GM06990 (cell line): ENCODE data around the gene CEP170B.

Experiments
- DNase-seq: peaks from one replicate; pipeline ENCODE4 v3.0.0-alpha.2; 2011; ENCODE audit not compliant: insufficient read length; ENCODE audit errors: extremely low read depth
- H3K27me3 ChIP-seq: replicated peaks from 2 replicates; pipeline ENCODE4 v1.6.0; 2011; ENCODE audit warnings: low read length; ENCODE audit not compliant: control insufficient read depth, insufficient read depth
- H3K36me3 ChIP-seq: 2 replicates; pipeline ENCODE4 v1.5.1; 2011; ENCODE audit warnings: low read length; ENCODE audit not compliant: control insufficient read depth, insufficient read depth
- H3K4me3 ChIP-seq: replicated peaks from 2 replicates; pipeline ENCODE4 v1.5.1; 2011; ENCODE audit warnings: low read depth, mild to moderate bottlenecking, control low read depth, low read length
- CTCF ChIP-seq: IDR thresholded peaks from 2 replicates; pipeline ENCODE4 v1.5.1; 2011; ENCODE audit warnings: low read length, control low read depth, mild to moderate bottlenecking, inconsistent platforms; ENCODE audit not compliant: insufficient read depth, poor library complexity, severe bottlenecking

The CEP170B gene

GRCh38 chr14:104865081-104865630 is at the start of gene CEP170B:
CEP170B (plus strand) TSS chr14:104865268; CDS start chr14:104868451, 3,183 bp downstream.
- Histone ChIP-seq H3K36me3 (no peaks in the 10 kb centered on the region), H3K27me3 (peaks cover 4% of the 10 kb centered on the region), H3K4me3 (peak within 1 kb of the TSS; percentile 28)
- DNase-seq: peak; percentile 22
- no peak for TF ChIP-seq CTCF

- Histone ChIP-seq H3K27me3 (no peaks in the 10 kb centered on the region), H3K4me3 (peak overlapping the region; percentile 87), H3K36me3 (no peaks in the 10 kb centered on the region; the same call in 1 of the 2 replicates)
- DNase-seq: no peak
- no peak for TF ChIP-seq CTCF
Measured at GRCh38 chr14:104816616-104816884, 48.5 kb upstream of the CEP170B start.

- no peak for TF ChIP-seq CTCF
- no peak overlapping the region for H3K4me3 ChIP-seq
- H3K36me3 ChIP-seq: no peaks in the 10 kb centered on the region; the same call in 1 of the 2 replicates
- H3K27me3 ChIP-seq: no peaks in the 10 kb centered on the region
- no peak for DNase-seq
Measured at GRCh38 chr14:104817930-104818713, 46.9 kb upstream of the CEP170B start.

- no peak for DNase-seq
Measured at GRCh38 chr14:104818714-104819161, 46.3 kb upstream of the CEP170B start.

GRCh38 chr14:104819361-104819781 is 45.7 kb upstream of the CEP170B start:
- H3K4me3 ChIP-seq: no peak overlapping the region
- no peak for DNase-seq
- no peaks in the 10 kb centered on the region; the same call in 1 of the 2 replicates for H3K36me3 ChIP-seq
- H3K27me3 ChIP-seq: no peaks in the 10 kb centered on the region
- TF ChIP-seq CTCF: no peak

More at GRCh38 chr14:104818714-104819161, 46.3 kb upstream of the CEP170B start:
- H3K36me3 ChIP-seq: no peaks in the 10 kb centered on the region; the same call in 1 of the 2 replicates
- no peak overlapping the region for H3K4me3 ChIP-seq
- no peak for TF ChIP-seq CTCF
- no peaks in the 10 kb centered on the region for H3K27me3 ChIP-seq
